Inferior parietal cortex (tissue), 1 donor: ENCODE measurements around the gene CAMK4.

Experiments used
- DNase-seq: peaks from one replicate; pipeline ENCODE4 v3.0.0-alpha.2; 2016; ENCODE audit errors: extremely low spot score

CAMK4 gene

GRCh38 chr5:111229221-111229835 lies 5.1 kb downstream of the CAMK4 start:
- no peak for DNase-seq

- no peak for DNase-seq
Measured at GRCh38 chr5:111229871-111230810, 6.0 kb downstream of the CAMK4 start.

GRCh38 chr5:111231119-111231518 lies 6.9 kb downstream of the CAMK4 start:
- DNase-seq: no peak

GRCh38 chr5:111232311-111233051 lies 8.3 kb downstream of the CAMK4 start:
- no peak for DNase-seq

GRCh38 chr5:111233052-111233374 lies 8.8 kb downstream of the CAMK4 start:
- no peak for DNase-seq

GRCh38 chr5:111234125-111234524 lies 9.9 kb downstream of the CAMK4 start:
- DNase-seq: no peak

GRCh38 chr5:111235635-111236034 lies 11.5 kb downstream of the CAMK4 start:
- no peak for DNase-seq

- DNase-seq: no peak
Measured at GRCh38 chr5:111236348-111236747, 12.2 kb downstream of the CAMK4 start.

- no peak for DNase-seq
Measured at GRCh38 chr5:111236995-111237394, 12.8 kb downstream of the CAMK4 start.

GRCh38 chr5:111237470-111237869 lies 13.3 kb downstream of the CAMK4 start:
- DNase-seq: no peak

GRCh38 chr5:111238431-111239225 lies 14.4 kb downstream of the CAMK4 start:
- DNase-seq: no peak

GRCh38 chr5:111241696-111242095 lies 17.5 kb downstream of the CAMK4 start:
- no peak for DNase-seq

- DNase-seq: no peak
Measured at GRCh38 chr5:111242606-111243005, 18.4 kb downstream of the CAMK4 start.

GRCh38 chr5:111243318-111243717 lies 19.1 kb downstream of the CAMK4 start:
- no peak for DNase-seq

- DNase-seq: no peak
Measured at GRCh38 chr5:111245654-111246053, 21.5 kb downstream of the CAMK4 start.

GRCh38 chr5:111246459-111246858 lies 22.3 kb downstream of the CAMK4 start:
- no peak for DNase-seq

- no peak for DNase-seq
Measured at GRCh38 chr5:111248571-111248970, 24.4 kb downstream of the CAMK4 start.

- DNase-seq: no peak
Measured at GRCh38 chr5:111251921-111252320, 27.7 kb downstream of the CAMK4 start.

GRCh38 chr5:111252799-111253545 lies 28.8 kb downstream of the CAMK4 start:
- no peak for DNase-seq

- no peak for DNase-seq
Measured at GRCh38 chr5:111254613-111255012, 30.4 kb downstream of the CAMK4 start.

- no peak for DNase-seq
Measured at GRCh38 chr5:111255169-111255568, 31.0 kb downstream of the CAMK4 start.
